ENCODE measurements around the gene KRCC1. TPM values are rescaled to one million over a fixed set of nuclear protein-coding genes. Genes with fewer than 3 reads are reported as not detected.

The KRCC1 gene
- total RNA-seq, 1 donor from 2014 or later, result 33.9 TPM

DNA sequence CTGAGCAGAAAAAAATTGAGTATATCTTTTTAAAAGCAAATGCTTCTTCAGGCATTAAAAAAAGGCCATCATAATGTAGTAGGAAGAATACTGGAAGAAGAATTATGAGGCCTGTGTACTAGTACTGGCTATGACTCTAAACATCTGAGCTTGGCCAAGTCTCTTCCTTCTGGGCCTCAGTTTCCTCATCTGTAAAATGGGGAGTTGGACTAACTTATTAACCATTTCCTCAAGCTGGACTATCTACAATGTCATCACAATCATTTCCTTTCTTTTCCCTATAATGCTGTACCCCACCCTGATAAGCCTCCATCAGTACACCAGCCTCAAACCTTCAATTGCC, 42.9 kb upstream of the KRCC1 start:
- Histone ChIP-seq H2AFZ (replicated peaks) (no peak overlapping the region), H3K27ac (no peak overlapping the region), H3K36me3 (no peaks in the 10 kb centered on the region), H4K20me1 (ENCODE audit: low read depth) (no peaks in the 10 kb centered on the region), H3K4me1 (peaks cover 31% of the 10 kb centered on the region), H3K79me2 (ENCODE audit: low read depth) (no peaks in the 10 kb centered on the region), H3K27me3 (no peaks in the 10 kb centered on the region), H3K9ac (no peak overlapping the region), H3K4me2 (no peak overlapping the region), H3F3A (ENCODE audit: low read depth) (peaks cover 7% of the 10 kb centered on the region), H3K4me3 (no peak overlapping the region), H3K9me3 (ENCODE audit: low read depth) (no peaks in the 10 kb centered on the region)
- H3K4me3 Mint-ChIP-seq, result no peak overlapping the region
- H3K4me1 Mint-ChIP-seq, result peaks cover 49% of the 10 kb centered on the region
- H3K36me3 Mint-ChIP-seq, result no peaks in the 10 kb centered on the region
- H3K27me3 Mint-ChIP-seq (ENCODE audit: insufficient read depth, low read depth), result peaks cover 8% of the 10 kb centered on the region
- TF ChIP-seq EZH2 (IDR thresholded peaks at IDR 0.05), result no peak
- TF ChIP-seq, protein P1, sequence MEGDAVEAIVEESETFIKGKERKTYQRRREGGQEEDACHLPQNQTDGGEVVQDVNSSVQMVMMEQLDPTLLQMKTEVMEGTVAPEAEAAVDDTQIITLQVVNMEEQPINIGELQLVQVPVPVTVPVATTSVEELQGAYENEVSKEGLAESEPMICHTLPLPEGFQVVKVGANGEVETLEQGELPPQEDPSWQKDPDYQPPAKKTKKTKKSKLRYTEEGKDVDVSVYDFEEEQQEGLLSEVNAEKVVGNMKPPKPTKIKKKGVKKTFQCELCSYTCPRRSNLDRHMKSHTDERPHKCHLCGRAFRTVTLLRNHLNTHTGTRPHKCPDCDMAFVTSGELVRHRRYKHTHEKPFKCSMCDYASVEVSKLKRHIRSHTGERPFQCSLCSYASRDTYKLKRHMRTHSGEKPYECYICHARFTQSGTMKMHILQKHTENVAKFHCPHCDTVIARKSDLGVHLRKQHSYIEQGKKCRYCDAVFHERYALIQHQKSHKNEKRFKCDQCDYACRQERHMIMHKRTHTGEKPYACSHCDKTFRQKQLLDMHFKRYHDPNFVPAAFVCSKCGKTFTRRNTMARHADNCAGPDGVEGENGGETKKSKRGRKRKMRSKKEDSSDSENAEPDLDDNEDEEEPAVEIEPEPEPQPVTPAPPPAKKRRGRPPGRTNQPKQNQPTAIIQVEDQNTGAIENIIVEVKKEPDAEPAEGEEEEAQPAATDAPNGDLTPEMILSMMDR (IDR thresholded peaks at IDR 0.05), result no peak
- no peak for TF ChIP-seq EZH2phosphoT487 (IDR thresholded peaks at IDR 0.05)
- H3K27ac Mint-ChIP-seq, result no peak overlapping the region
- no peak for DNase-seq (ENCODE audit: low spot score)
- H3K9me3 Mint-ChIP-seq, result no peaks in the 10 kb centered on the region

DNA sequence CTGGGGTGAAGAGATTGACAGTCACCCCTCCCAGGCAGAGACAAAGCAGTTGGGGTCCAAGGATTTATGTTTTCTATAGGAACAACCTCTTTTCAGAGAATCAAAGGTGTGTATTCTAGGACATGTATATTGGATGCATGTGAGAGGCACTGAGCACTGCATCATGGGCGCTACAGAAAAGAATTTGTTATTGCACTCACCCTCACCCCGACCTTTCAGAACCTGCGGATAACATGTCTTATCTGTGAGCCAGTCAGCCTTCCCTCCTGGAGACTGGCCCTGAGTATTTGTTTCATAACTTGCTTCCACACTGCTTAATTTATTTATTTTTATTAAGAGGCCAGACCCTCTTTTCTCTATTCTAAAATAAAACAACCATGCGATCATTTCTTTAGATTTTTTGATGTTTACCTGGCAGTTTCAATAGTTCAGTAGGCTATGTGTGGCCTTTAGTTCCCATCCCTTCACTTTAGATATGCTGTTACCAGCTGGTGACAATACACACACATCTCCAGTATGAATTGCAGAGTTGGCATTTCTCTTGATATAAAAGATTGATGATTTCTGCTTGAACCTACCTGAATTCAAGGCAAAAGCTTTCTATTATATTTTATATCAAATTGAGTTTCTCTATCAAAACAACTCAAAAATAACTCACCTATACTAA, 42.4 kb upstream of the KRCC1 start:
- H3K4me1 ChIP-seq, result peaks cover 31% of the 10 kb centered on the region
- H3K36me3 ChIP-seq, result no peaks in the 10 kb centered on the region
- peaks cover 10% of the 10 kb centered on the region for H3K27me3 Mint-ChIP-seq (ENCODE audit: insufficient read depth, low read depth)
- H3K79me2 ChIP-seq (ENCODE audit: low read depth), result no peaks in the 10 kb centered on the region
- no peaks in the 10 kb centered on the region for H4K20me1 ChIP-seq (ENCODE audit: low read depth)
- no peak overlapping the region for H3K4me2 ChIP-seq
- H3K27me3 ChIP-seq, result no peaks in the 10 kb centered on the region
- H3K9me3 ChIP-seq (ENCODE audit: low read depth), result no peaks in the 10 kb centered on the region
- H3K4me3 Mint-ChIP-seq, result no peak overlapping the region
- TF ChIP-seq, protein P1 (IDR thresholded peaks at IDR 0.05), result no peak
- TF ChIP-seq EZH2phosphoT487 (IDR thresholded peaks at IDR 0.05) (no peak), EZH2 (IDR thresholded peaks at IDR 0.05) (no peak)
- peaks cover 7% of the 10 kb centered on the region for H3F3A ChIP-seq (ENCODE audit: low read depth)
- peaks cover 49% of the 10 kb centered on the region for H3K4me1 Mint-ChIP-seq
- H2AFZ ChIP-seq (replicated peaks), result no peak overlapping the region
- no peak overlapping the region for H3K4me3 ChIP-seq
- no peaks in the 10 kb centered on the region for H3K9me3 Mint-ChIP-seq
- DNase-seq (ENCODE audit: low spot score), result no peak
- no peak overlapping the region for H3K27ac ChIP-seq
- no peaks in the 10 kb centered on the region for H3K36me3 Mint-ChIP-seq
- no peak overlapping the region for H3K9ac ChIP-seq
- H3K27ac Mint-ChIP-seq, result no peak overlapping the region

DNA sequence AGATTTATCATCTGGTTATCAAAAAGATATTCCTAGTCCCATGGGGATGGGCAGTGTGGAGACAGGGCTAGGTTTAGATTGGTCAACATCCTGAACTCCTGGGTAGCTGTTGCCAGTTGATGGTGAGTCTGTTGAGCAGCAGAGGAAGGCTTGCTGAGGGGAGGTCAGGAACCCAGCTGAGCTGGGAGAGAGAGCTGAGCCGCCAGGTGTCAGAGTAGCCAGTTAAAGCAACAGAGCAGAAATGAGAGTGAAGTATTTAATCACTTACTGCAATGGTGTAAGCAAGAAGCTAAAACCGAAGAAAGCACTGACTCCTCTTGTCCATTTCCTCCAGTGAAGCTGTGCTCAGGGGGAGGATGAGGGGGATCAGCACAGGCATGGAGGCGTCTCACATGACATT, 41.6 kb upstream of the KRCC1 start:
- Histone ChIP-seq H3K9ac (no peak overlapping the region), H3K79me2 (ENCODE audit: low read depth) (no peaks in the 10 kb centered on the region), H3K4me1 (peaks cover 31% of the 10 kb centered on the region), H3K4me2 (no peak overlapping the region), H2AFZ (replicated peaks) (no peak overlapping the region), H3K4me3 (no peak overlapping the region), H3K27me3 (no peaks in the 10 kb centered on the region), H3K27ac (no peak overlapping the region), H3K36me3 (no peaks in the 10 kb centered on the region), H4K20me1 (ENCODE audit: low read depth) (no peaks in the 10 kb centered on the region), H3F3A (ENCODE audit: low read depth) (peaks cover 7% of the 10 kb centered on the region), H3K9me3 (ENCODE audit: low read depth) (no peaks in the 10 kb centered on the region)
- H3K36me3 Mint-ChIP-seq, result no peaks in the 10 kb centered on the region
- H3K4me1 Mint-ChIP-seq, result peaks cover 49% of the 10 kb centered on the region
- H3K4me3 Mint-ChIP-seq, result no peak overlapping the region
- peak overlapping the region; percentile 39 for H3K27ac Mint-ChIP-seq
- no peak for TF ChIP-seq EZH2phosphoT487 (IDR thresholded peaks at IDR 0.05)
- TF ChIP-seq EZH2 (IDR thresholded peaks at IDR 0.05), result no peak
- TF ChIP-seq, protein P1 (IDR thresholded peaks at IDR 0.05), result no peak
- peaks cover 10% of the 10 kb centered on the region for H3K27me3 Mint-ChIP-seq (ENCODE audit: insufficient read depth, low read depth)
- no peak for DNase-seq (ENCODE audit: low spot score)
- no peaks in the 10 kb centered on the region for H3K9me3 Mint-ChIP-seq
